Kidney capillary endothelial cell (primary cell): ENCODE data around the gene BCL6B.

Experiments used
- DNase-seq: peaks from one replicate; pipeline ENCODE4 v3.0.0-alpha.2; 2018; ENCODE audit warnings: low spot score

BCL6B gene

GRCh38 chr17:7060165-7060891, 37.5 kb downstream of the BCL6B start:
- peak; percentile 96 for DNase-seq

DNA sequence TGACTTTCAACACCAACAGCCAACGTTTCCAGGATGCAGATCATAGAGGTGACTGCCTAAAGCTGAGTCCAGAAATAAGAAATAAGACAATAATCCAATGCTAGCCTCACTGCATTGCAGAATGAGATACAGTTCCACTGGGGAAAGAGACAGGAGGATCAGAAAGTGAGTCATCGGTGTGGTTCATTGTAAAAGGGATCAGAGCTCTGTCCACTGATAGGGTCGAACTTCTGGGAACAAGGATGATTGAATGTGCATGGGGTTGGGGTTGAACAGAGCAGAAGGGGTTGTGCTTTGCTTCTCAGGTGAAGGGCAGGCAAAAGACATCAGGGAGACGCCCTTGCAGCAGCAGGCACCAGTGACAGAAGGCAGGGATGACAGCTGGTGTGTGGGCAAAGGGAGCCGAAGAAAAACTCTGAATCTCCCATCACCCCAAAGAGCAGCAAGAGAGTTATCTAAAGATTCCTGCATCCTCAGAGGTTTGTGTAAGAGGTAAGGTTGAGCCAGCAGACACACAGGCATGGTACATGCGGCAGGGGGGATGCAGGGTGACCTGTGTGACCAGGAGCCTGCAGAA, 40.8 kb downstream of the BCL6B start:
- no peak for DNase-seq

DNA sequence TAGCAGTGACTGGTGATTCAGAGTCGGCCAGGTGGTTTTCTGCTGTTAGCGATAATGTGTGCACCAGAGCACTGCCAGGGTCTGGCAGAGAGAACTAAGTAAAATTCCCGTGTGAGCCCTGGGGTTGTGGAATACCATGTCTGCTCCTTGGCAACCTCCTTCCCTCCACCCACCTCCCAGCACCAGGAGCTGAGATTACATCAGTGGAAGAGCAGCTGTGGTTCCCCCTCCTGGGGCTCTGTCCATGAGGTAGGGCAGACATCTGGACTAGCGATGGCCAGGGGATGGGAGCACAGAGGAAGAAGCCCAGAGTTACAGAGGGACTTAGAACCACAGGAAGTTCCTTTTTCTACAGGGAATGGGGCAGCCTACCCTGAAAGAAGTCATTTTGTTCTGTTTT, 41.4 kb downstream of the BCL6B start:
- no peak for DNase-seq

DNA sequence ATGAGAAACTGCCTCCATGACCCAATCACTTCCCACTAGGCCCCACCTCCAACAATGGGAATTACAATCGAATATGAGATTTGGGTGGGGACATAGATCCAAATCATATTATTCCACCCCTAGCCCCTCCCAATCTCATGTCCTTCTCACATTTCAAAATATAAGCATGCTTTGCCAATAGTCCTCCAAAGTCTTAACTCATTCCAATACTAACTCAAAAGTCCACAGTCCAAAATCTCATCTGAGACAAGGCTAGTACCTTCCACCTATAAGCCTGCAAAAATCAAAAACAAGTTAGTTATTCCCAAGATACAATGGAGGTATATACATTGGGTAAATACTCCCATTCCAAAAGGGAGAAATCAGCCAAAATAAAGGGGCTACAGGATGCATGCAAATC, 44.3 kb downstream of the BCL6B start:
- no peak for DNase-seq

- DNase-seq, result no peak
Observed at GRCh38 chr17:7068268-7068667, 45.4 kb downstream of the BCL6B start.

GRCh38 chr17:7070712-7071111, 47.9 kb downstream of the BCL6B start:
- no peak for DNase-seq

DNA sequence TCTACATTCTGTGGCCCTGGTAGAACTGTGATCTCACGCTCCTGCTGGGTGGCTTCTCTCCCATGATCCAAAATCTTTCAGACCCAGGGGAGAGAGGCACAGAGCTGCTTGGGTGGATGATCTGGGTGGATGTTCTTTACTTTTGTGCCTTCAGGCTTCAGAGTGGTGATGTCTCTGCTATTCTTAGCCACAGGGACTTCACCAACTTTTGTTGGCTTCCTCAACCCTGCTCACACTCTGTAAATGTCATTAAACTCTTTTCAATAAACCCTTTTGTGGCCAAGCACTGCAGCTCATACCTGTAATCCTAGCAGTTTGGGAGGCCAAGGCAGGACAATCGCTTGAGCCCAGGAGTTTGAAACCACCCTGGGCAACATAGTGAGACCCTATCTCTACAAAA, 49.6 kb downstream of the BCL6B start:
- no peak for DNase-seq

DNA sequence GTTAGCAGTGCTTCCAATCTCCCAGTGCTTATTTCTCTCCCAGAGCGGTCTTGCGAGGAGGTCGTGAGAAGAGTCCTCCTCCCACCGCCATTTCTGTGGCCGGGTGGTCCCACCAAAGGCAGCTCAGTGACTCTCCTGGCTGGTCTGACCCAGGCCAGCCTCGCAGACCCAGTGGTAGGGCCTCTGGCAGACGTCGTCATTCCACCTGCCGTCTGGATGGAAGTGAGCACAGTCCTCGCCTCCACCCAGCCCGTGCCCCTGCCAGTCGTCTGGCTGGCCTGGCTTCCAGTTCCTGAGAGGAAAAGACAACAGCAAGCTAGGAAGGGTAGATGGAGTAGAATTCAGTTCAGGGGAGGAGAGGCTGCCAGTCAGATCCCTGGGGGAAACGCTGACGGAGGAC, 52.1 kb downstream of the BCL6B start:
- DNase-seq, result no peak

- DNase-seq, result no peak
Observed at GRCh38 chr17:7077911-7078546, 55.2 kb downstream of the BCL6B start.

GRCh38 chr17:7078711-7079110, 55.9 kb downstream of the BCL6B start:
- no peak for DNase-seq
